IMR-90 (cell line): Measurements from ENCODE around the gene MAML3. TPM values are rescaled to one million over a fixed set of nuclear protein-coding genes. Genes with fewer than 3 reads are reported as not detected.

Experiments used
- ATAC-seq: fragments of 200-7000 bp; cut with Tn5 transposase; 2 replicates; pipeline ENCODE4 v1.9.1; 2020; ENCODE audit warnings: low read depth, mild to moderate bottlenecking, moderate library complexity
- BruUV-seq: library from RNA; stranded (reverse); fragments of 400-500 nt; replicated peaks from 2 replicates; lab custom pipeline; 2021; lab: Mats Ljungman, UMichigan
- CTCF ChIA-PET: fragments of 300-600 bp; formaldehyde crosslinking; extraction: SDS; loops from one replicate; lab custom pipeline; 2021; ENCODE audit warnings: antibody characterized with exemption; lab: Yijun Ruan, JAX
- POLR2A ChIA-PET: fragments of 300-600 bp; sonication (Branson Sonifier 250); formaldehyde crosslinking; loops from one replicate; lab custom pipeline; 2022; ENCODE audit warnings: antibody characterized with exemption; ENCODE audit not compliant: unreplicated experiment; lab: Charles Lee
- DNase-seq: peaks from one replicate; pipeline ENCODE4 v3.0.0; 2013
- H2AFZ ChIP-seq: replicated peaks from 2 replicates; pipeline ENCODE3; 2013; ENCODE audit warnings: low read length, mild to moderate bottlenecking; ENCODE audit not compliant: poor library complexity
- H2AK5ac ChIP-seq: 2 replicates; pipeline ENCODE4 v1.6.1; 2013; ENCODE audit warnings: low read depth, low read length, inconsistent platforms
- H2AK9ac ChIP-seq: replicated peaks from 2 replicates; pipeline ENCODE3; 2013; ENCODE audit warnings: mild to moderate bottlenecking, low read depth, low read length, moderate library complexity; ENCODE audit not compliant: poor library complexity
- H2BK120ac ChIP-seq: 2 replicates; pipeline ENCODE4 v1.6.1; 2013; ENCODE audit warnings: low read depth, low read length, inconsistent platforms
- H2BK15ac ChIP-seq: 3 replicates; pipeline ENCODE4 v1.6.1; 2013; ENCODE audit warnings: low read depth, low read length, inconsistent platforms
- H2BK20ac ChIP-seq: 2 replicates; pipeline ENCODE4 v1.6.1; 2013; ENCODE audit warnings: low read depth, mild to moderate bottlenecking, inconsistent platforms, low read length, moderate library complexity
- H2BK5ac ChIP-seq: 2 replicates; pipeline ENCODE4 v1.6.1; 2013; ENCODE audit warnings: mild to moderate bottlenecking, low read depth, low read length, inconsistent platforms; ENCODE audit not compliant: poor library complexity, severe bottlenecking
- H3K14ac ChIP-seq: replicated peaks from 2 replicates; pipeline ENCODE4 v1.6.1; 2013; ENCODE audit warnings: low read depth, low read length, inconsistent platforms
- H3K18ac ChIP-seq: 2 replicates; pipeline ENCODE4 v1.6.1; 2013; ENCODE audit warnings: low read depth, low read length, control low read depth
- H3K23ac ChIP-seq: 2 replicates; pipeline ENCODE4 v1.6.1; 2013; ENCODE audit warnings: low read depth, low read length, inconsistent platforms
- H3K27ac ChIP-seq: 2 replicates; pipeline ENCODE4 v1.5.1; 2013; ENCODE audit warnings: mild to moderate bottlenecking, control low read depth, low read length; ENCODE audit not compliant: insufficient read depth
- H3K27me3 ChIP-seq: 2 replicates; pipeline ENCODE4 v1.6.1; 2013; ENCODE audit warnings: low read length; ENCODE audit not compliant: control insufficient read depth, insufficient read depth
- H3K36me3 ChIP-seq: 2 replicates; pipeline ENCODE4 v1.6.1; 2013; ENCODE audit warnings: low read length, mixed read lengths; ENCODE audit not compliant: control insufficient read depth, insufficient read depth
- H3K4ac ChIP-seq: 2 replicates; pipeline ENCODE4 v1.6.1; 2013; ENCODE audit warnings: low read depth, low read length, inconsistent platforms
- H3K4me1 ChIP-seq: 2 replicates; pipeline ENCODE4 v1.6.1; 2013; ENCODE audit warnings: low read length, mixed read lengths; ENCODE audit not compliant: control insufficient read depth, insufficient read depth
- H3K4me2 ChIP-seq: 2 replicates; pipeline ENCODE4 v1.6.1; 2013; ENCODE audit warnings: low read depth, mild to moderate bottlenecking, control low read depth, low read length, moderate library complexity
- H3K4me3 ChIP-seq: 2 replicates; pipeline ENCODE4 v1.5.1; 2013; ENCODE audit warnings: low read depth, mild to moderate bottlenecking, control low read depth, low read length, moderate library complexity; ENCODE audit not compliant: insufficient read depth
- H3K56ac ChIP-seq: 2 replicates; pipeline ENCODE4 v1.6.1; 2013; ENCODE audit warnings: low read length, inconsistent platforms; ENCODE audit not compliant: insufficient read depth; ENCODE audit errors: extremely low read depth
- H3K79me1 ChIP-seq, 2 experiments: 2 replicates each; pipeline ENCODE4 v1.6.1; 2013; ENCODE audit warnings: low read length in 2 of 2, inconsistent platforms in 1 of 2, low read depth in 1 of 2
- H3K9ac ChIP-seq: 2 replicates; pipeline ENCODE4 v1.6.1; 2013; ENCODE audit warnings: low read depth, low read length, control low read depth
- H3K9me1 ChIP-seq: 2 replicates; pipeline ENCODE4 v1.6.1; 2013; ENCODE audit warnings: low read length, inconsistent platforms; ENCODE audit not compliant: insufficient read depth
- H3K9me3 ChIP-seq: 2 replicates; pipeline ENCODE4 v1.6.1; 2013; ENCODE audit warnings: low read length; ENCODE audit not compliant: control insufficient read depth, insufficient read depth
- H4K20me1 ChIP-seq: 2 replicates; pipeline ENCODE4 v1.6.1; 2013; ENCODE audit warnings: low read length, inconsistent platforms; ENCODE audit not compliant: insufficient read depth
- H4K5ac ChIP-seq: 2 replicates; pipeline ENCODE4 v1.6.1; 2013; ENCODE audit warnings: mild to moderate bottlenecking, low read depth, low read length, control low read depth
- H4K8ac ChIP-seq, 2 experiments: 2 replicates each; pipeline ENCODE4 v1.6.1; 2013; ENCODE audit warnings: low read depth in 2 of 2, low read length in 2 of 2, control low read depth in 1 of 2, inconsistent platforms in 1 of 2
- H4K91ac ChIP-seq: 2 replicates; pipeline ENCODE4 v1.6.1; 2013; ENCODE audit warnings: low read depth, low read length, inconsistent platforms; ENCODE audit not compliant: insufficient read depth
- BHLHE40 ChIP-seq: fragments of 150-350 bp; IDR thresholded peaks from 2 replicates; pipeline ENCODE4 v1.6.1; 2016; ENCODE audit warnings: mild to moderate bottlenecking, low read depth, low read length
- CEBPB ChIP-seq: IDR thresholded peaks from 2 replicates; pipeline ENCODE4 v1.6.1; 2012; ENCODE audit warnings: low read depth, low read length, improper control_type of control experiment
- CTCF ChIP-seq: conservative IDR thresholded peaks from 2 replicates; pipeline ENCODE4 v1.5.1; 2012; ENCODE audit warnings: mild to moderate bottlenecking, low read depth, low read length, improper control_type of control experiment
- ELK1 ChIP-seq: fragments of 150-350 bp; IDR thresholded peaks from 2 replicates; pipeline ENCODE4 v1.6.1; 2016; ENCODE audit warnings: low read depth, mild to moderate bottlenecking, low read length, moderate library complexity, borderline replicate concordance
- FOS ChIP-seq: fragments of 150-350 bp; IDR thresholded peaks from 2 replicates; pipeline ENCODE4 v1.6.1; 2016; ENCODE audit warnings: low read depth, low read length
- MAZ ChIP-seq: IDR thresholded peaks from 2 replicates; pipeline ENCODE4 v1.6.1; 2012; ENCODE audit warnings: low read depth, mild to moderate bottlenecking, low read length, improper control_type of control experiment, moderate library complexity, borderline replicate concordance
- MXI1 ChIP-seq: IDR thresholded peaks from 2 replicates; pipeline ENCODE4 v1.6.1; 2012; ENCODE audit warnings: low read depth, mild to moderate bottlenecking, low read length, moderate library complexity, borderline replicate concordance
- NFE2L2 ChIP-seq: fragments of 150-350 bp; IDR thresholded peaks from 2 replicates; pipeline ENCODE4 v1.6.1; 2016; ENCODE audit warnings: low read depth, mild to moderate bottlenecking, low read length
- POLR2A ChIP-seq: IDR thresholded peaks from 2 replicates; pipeline ENCODE4 v1.6.1; 2012; ENCODE audit warnings: mild to moderate bottlenecking, low read depth, low read length
- RAD21 ChIP-seq: IDR thresholded peaks from 2 replicates; pipeline ENCODE4 v1.6.1; 2012; ENCODE audit warnings: low read length, improper control_type of control experiment
- RCOR1 ChIP-seq: IDR thresholded peaks from 2 replicates; pipeline ENCODE4 v1.6.1; 2012; ENCODE audit warnings: mild to moderate bottlenecking, low read length, improper control_type of control experiment; ENCODE audit not compliant: insufficient replicate concordance
- RFX5 ChIP-seq: IDR thresholded peaks from 2 replicates; pipeline ENCODE4 v1.8.0; 2012; ENCODE audit warnings: low read depth, mild to moderate bottlenecking, low read length, moderate library complexity
- SMC3 ChIP-seq: fragments of 150-350 bp; IDR thresholded peaks from 2 replicates; pipeline ENCODE4 v1.6.1; 2016; ENCODE audit warnings: low read depth, mild to moderate bottlenecking, antibody characterized with exemption, low read length, moderate library complexity
- USF2 ChIP-seq: fragments of 150-350 bp; IDR thresholded peaks from 2 replicates; pipeline ENCODE4 v1.6.1; 2017; ENCODE audit warnings: mild to moderate bottlenecking, antibody characterized with exemption, low read length, low read depth
- WGBS, 2 experiments: methylation state at CpG; one replicate each; pipeline versions ENCODE4 v1.1.5 to v1.1.7; 2013; ENCODE audit warnings: missing lambda C conversion rate in 2 of 2; ENCODE audit not compliant: insufficient read length in 1 of 2; ENCODE audit errors: extremely low coverage in 2 of 2; 5-methylcytosine and 5-hydroxymethylcytosine counted together
- dilution Hi-C: fragments of 300-500 bp; cut with HindIII; formaldehyde crosslinking; loops from one replicate; pipeline ENCODE4 v1.14.3; 2018; ENCODE audit warnings: low sequenced_read_pairs; ENCODE audit not compliant: unreplicated experiment
- in situ Hi-C: fragments of 300-500 bp; cut with MboI; formaldehyde crosslinking; loops from 3 replicates; pipeline ENCODE4 v1.14.3; 2019; ENCODE audit warnings: low sequenced_read_pairs, inconsistent platforms, mixed read lengths
- intact Hi-C: fragments of 100-400 bp; cut with micrococcal nuclease; formaldehyde crosslinking; loops from 2 replicates; pipeline ENCODE4 v1.10.0; 2022
- polyA plus RNA-seq, 3 experiments: library from polyadenylated mRNA; depleted of rRNA; stranded (reverse); fragments of >200 nt; gene quantifications; 2 replicates each; pipeline ENCODE4 v1.2.3, GENCODE V29; 2012; ENCODE audit warnings: low replicate concordance in 1 of 3
- total RNA-seq: library from RNA; depleted of rRNA; stranded (reverse); fragments of >200 nt; gene quantifications from 2 replicates; pipeline ENCODE4 v1.2.3, GENCODE V29; 2012

The MAML3 gene
- total and polyA plus RNA-seq, 2 of the 4 experiments (the other 2 are of a cell fraction), result 0.90 to 1.7 TPM

- Histone ChIP-seq H3K36me3 (no peaks in the 10 kb centered on the region), H2BK5ac (no peak overlapping the region), H2BK20ac (no peak overlapping the region), H3K79me1 (no peaks in the 10 kb centered on the region; a peak in 1 of 4 replicates), H4K8ac (no peak overlapping the region), H3K23ac (no peak overlapping the region), H4K91ac (no peak overlapping the region), H3K18ac (no peak overlapping the region), H3K27ac (no peak overlapping the region), H3K4me2 (no peak overlapping the region), H4K20me1 (no peaks in the 10 kb centered on the region), H2AK9ac (no peak overlapping the region), H3K27me3 (no peaks in the 10 kb centered on the region), H3K4ac (no peak overlapping the region), H2BK15ac (no peak overlapping the region), H2BK120ac (no peak overlapping the region), H3K9me3 (no peaks in the 10 kb centered on the region), H3K9me1 (no peaks in the 10 kb centered on the region), H3K4me3 (no peak overlapping the region), H2AFZ (no peak overlapping the region), H3K4me1 (no peaks in the 10 kb centered on the region), H2AK5ac (no peak overlapping the region), H3K9ac (no peak overlapping the region), H3K14ac (no peak overlapping the region), H4K5ac (no peak overlapping the region), H3K56ac (no peak overlapping the region)
- no TSS peak for BruUV-seq
- intact Hi-C loops (no loop called here), in situ Hi-C loops (no loop called here), dilution Hi-C loops (no loop called here)
- ATAC-seq (no peak), DNase-seq (no peak)
- TF ChIP-seq FOS, result no peak
- no peak for TF ChIP-seq ELK1
- TF ChIP-seq RFX5, result no peak
- no peak for TF ChIP-seq MXI1
- TF ChIP-seq NFE2L2, result no peak
- TF ChIP-seq CEBPB, result no peak
- no peak for TF ChIP-seq BHLHE40
- TF ChIP-seq POLR2A, result no peak
- no peak for TF ChIP-seq RCOR1
- TF ChIP-seq SMC3, result no peak
- TF ChIP-seq USF2, result no peak
- no peak for TF ChIP-seq RAD21
- TF ChIP-seq MAZ, result no peak
- TF ChIP-seq CTCF, result no peak
- 55% methylated on average over 6 of the region's 12 CpGs; no CpG with 5 or more reads in 1 of the 2 experiments for WGBS, 2 experiments
- ChIA-PET POLR2A (no interaction called here), CTCF (interaction anchor here (0.6 kb wide), 1 partner anchor 61 kb away, joined by 3 read pairs; no protein-coding TSS in a partner anchor)
Measured at GRCh38 chr4:139746431-139747171, 407.4 kb downstream of the MAML3 start.
